Smooth muscle cell (in vitro differentiated cells): Measurements from ENCODE around the gene ABCC8. TPM values are rescaled to one million over a fixed set of nuclear protein-coding genes. Genes with fewer than 3 reads are reported as not detected.

ENCODE experiments used
- DNase-seq: peaks from one replicate; lab custom pipeline; 2025; ENCODE audit not compliant: unreplicated experiment; lab: John Stamatoyannopoulos, UW
- H2AFZ ChIP-seq: fragments of 200-600 bp; sonication (generic); 2 replicates; pipeline ENCODE4 v1.6.0; 2016; ENCODE audit warnings: antibody characterized with exemption, low read depth, mild to moderate bottlenecking
- H3F3A ChIP-seq: fragments of 200-600 bp; sonication (generic); 2 replicates; pipeline ENCODE4 v1.6.0; 2017; ENCODE audit warnings: antibody characterized with exemption, low read depth
- H3K27ac ChIP-seq: fragments of 200-600 bp; sonication (generic); 2 replicates; pipeline ENCODE4 v1.5.1; 2016; ENCODE audit warnings: low read depth, mild to moderate bottlenecking
- H3K27me3 ChIP-seq: fragments of 200-600 bp; sonication (generic); 2 replicates; pipeline ENCODE4 v1.6.1; 2016; ENCODE audit warnings: low read depth, mild to moderate bottlenecking
- H3K36me3 ChIP-seq: fragments of 200-600 bp; sonication (generic); 2 replicates; pipeline ENCODE4 v1.5.1; 2016; ENCODE audit warnings: low read depth
- H3K4me1 ChIP-seq: fragments of 200-600 bp; sonication (generic); 2 replicates; pipeline ENCODE4 v1.5.1; 2016; ENCODE audit warnings: low read depth
- H3K4me2 ChIP-seq: fragments of 200-600 bp; sonication (generic); 2 replicates; pipeline ENCODE4 v1.6.0; 2016; ENCODE audit warnings: mild to moderate bottlenecking
- H3K4me3 ChIP-seq: fragments of 200-600 bp; sonication (generic); 2 replicates; pipeline ENCODE4 v1.5.1; 2016; ENCODE audit warnings: mild to moderate bottlenecking
- H3K79me2 ChIP-seq: fragments of 200-600 bp; sonication (generic); 2 replicates; pipeline ENCODE4 v1.6.0; 2016; ENCODE audit warnings: low read depth, mild to moderate bottlenecking
- H3K9ac ChIP-seq: fragments of 200-600 bp; sonication (generic); 2 replicates; pipeline ENCODE4 v1.6.0; 2016; ENCODE audit warnings: low read depth
- H3K9me3 ChIP-seq: fragments of 200-600 bp; sonication (generic); replicated peaks from 2 replicates; pipeline ENCODE4 v1.5.1; 2016; ENCODE audit warnings: low read depth
- H4K20me1 ChIP-seq: fragments of 200-600 bp; sonication (generic); 2 replicates; pipeline ENCODE4 v1.6.0; 2016; ENCODE audit warnings: low read depth
- CTCF ChIP-seq: fragments of 200-600 bp; sonication (generic); IDR thresholded peaks from 2 replicates; pipeline ENCODE4 v1.5.1; 2017; ENCODE audit warnings: borderline replicate concordance, mild to moderate bottlenecking, antibody characterized with exemption; ENCODE audit not compliant: insufficient read depth, poor library complexity, severe bottlenecking
- WGBS: methylation state at CpG from one replicate; pipeline ENCODE4 v1.1.7; 2016; ENCODE audit warnings: low lambda C conversion rate; 5-methylcytosine and 5-hydroxymethylcytosine counted together
- polyA plus RNA-seq: library from polyadenylated mRNA; unstranded; fragments of >200 nt; fragmentation: Nextera tagmentation; extraction: Ambion mirVana; gene quantifications from 2 replicates; pipeline ENCODE4 v1.2.1, GENCODE V29; 2016
- total RNA-seq: library from RNA; depleted of rRNA; stranded (reverse); fragments of >200 nt; gene quantifications from 2 replicates; pipeline ENCODE4 v1.2.3, GENCODE V29; 2014

The ABCC8 gene
- total and polyA plus RNA-seq, 2 experiments from 2014 or later = not detected

- Histone ChIP-seq H3K79me2 (no peaks in the 10 kb centered on the region), H3K4me1 (peaks cover 2% of the 10 kb centered on the region), H2AFZ (no peak overlapping the region), H4K20me1 (no peaks in the 10 kb centered on the region), H3K4me2 (no peak overlapping the region), H3K4me3 (no peak overlapping the region), H3K9ac (no peak overlapping the region), H3F3A (no peaks in the 10 kb centered on the region), H3K27me3 (peaks cover 95% of the 10 kb centered on the region), H3K27ac (no peak overlapping the region), H3K36me3 (no peaks in the 10 kb centered on the region), H3K9me3 (no peaks in the 10 kb centered on the region)
- no peak for TF ChIP-seq CTCF
- no peak for DNase-seq
- 52% methylated on average over 2 of the region's 2 CpGs for WGBS
These were observed 58.1 kb downstream of the ABCC8 start for GRCh38 chr11:17418444-17419081.

- Histone ChIP-seq H3F3A (no peaks in the 10 kb centered on the region), H2AFZ (no peak overlapping the region), H3K4me3 (no peak overlapping the region), H3K4me2 (no peak overlapping the region), H3K9me3 (no peaks in the 10 kb centered on the region), H3K36me3 (no peaks in the 10 kb centered on the region), H3K9ac (no peak overlapping the region), H3K27me3 (peaks cover 86% of the 10 kb centered on the region), H3K79me2 (no peaks in the 10 kb centered on the region), H4K20me1 (no peaks in the 10 kb centered on the region), H3K4me1 (peaks cover 6% of the 10 kb centered on the region), H3K27ac (no peak overlapping the region)
- no peak for DNase-seq
- no peak for TF ChIP-seq CTCF
- 80% methylated on average over 2 of the region's 2 CpGs for WGBS
These were observed 60.2 kb downstream of the ABCC8 start for GRCh38 chr11:17416492-17416891.

- H3K9ac ChIP-seq = no peak overlapping the region
- 83% methylated on average over 6 of the region's 6 CpGs for WGBS
These were observed 61.0 kb downstream of the ABCC8 start for GRCh38 chr11:17415523-17416104.

More at GRCh38 chr11:17415523-17416104, 61.0 kb downstream of the ABCC8 start:
- no peak overlapping the region for H3K27ac ChIP-seq
- H3K36me3 ChIP-seq = no peaks in the 10 kb centered on the region
- no peak for TF ChIP-seq CTCF
- H4K20me1 ChIP-seq = no peaks in the 10 kb centered on the region
- H3K27me3 ChIP-seq = peaks cover 83% of the 10 kb centered on the region
- H3K4me3 ChIP-seq = no peak overlapping the region
- no peaks in the 10 kb centered on the region for H3K9me3 ChIP-seq
- H3K4me1 ChIP-seq = peaks cover 6% of the 10 kb centered on the region
- H3K4me2 ChIP-seq = no peak overlapping the region
- no peaks in the 10 kb centered on the region for H3K79me2 ChIP-seq
- no peaks in the 10 kb centered on the region for H3F3A ChIP-seq
- no peak for DNase-seq
- H2AFZ ChIP-seq = no peak overlapping the region
